ENCODE data around the gene CELA2A.

DNA sequence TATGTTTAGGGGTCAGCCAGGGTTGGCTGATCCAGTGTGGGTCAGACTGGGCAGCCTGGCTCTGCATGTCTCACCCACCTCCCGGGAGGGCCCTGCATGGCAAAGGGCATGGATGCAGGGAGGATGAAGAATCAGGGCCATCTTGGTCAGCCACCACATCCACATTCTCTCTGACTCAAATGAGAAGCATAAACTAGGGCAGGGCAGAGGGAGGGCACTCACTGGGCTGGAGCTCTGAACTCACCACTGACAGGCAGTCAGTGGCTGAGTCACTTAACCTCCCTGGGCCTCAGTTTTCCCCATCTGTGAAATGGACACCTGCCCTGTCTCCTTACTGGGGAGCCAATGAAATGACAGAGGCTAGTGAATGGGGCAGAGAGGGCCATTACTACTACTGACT lies 4.3 kb upstream of the CELA2A start:
- TF ChIP-seq CEBPB (IDR thresholded peaks at IDR 0.05), result no peak
- TF ChIP-seq TCF12 (IDR thresholded peaks at IDR 0.05; ENCODE audit: low read depth), result no peak
- no peak for TF ChIP-seq EP300 (IDR thresholded peaks at IDR 0.05; ENCODE audit: borderline replicate concordance)
- TF ChIP-seq, protein P1, sequence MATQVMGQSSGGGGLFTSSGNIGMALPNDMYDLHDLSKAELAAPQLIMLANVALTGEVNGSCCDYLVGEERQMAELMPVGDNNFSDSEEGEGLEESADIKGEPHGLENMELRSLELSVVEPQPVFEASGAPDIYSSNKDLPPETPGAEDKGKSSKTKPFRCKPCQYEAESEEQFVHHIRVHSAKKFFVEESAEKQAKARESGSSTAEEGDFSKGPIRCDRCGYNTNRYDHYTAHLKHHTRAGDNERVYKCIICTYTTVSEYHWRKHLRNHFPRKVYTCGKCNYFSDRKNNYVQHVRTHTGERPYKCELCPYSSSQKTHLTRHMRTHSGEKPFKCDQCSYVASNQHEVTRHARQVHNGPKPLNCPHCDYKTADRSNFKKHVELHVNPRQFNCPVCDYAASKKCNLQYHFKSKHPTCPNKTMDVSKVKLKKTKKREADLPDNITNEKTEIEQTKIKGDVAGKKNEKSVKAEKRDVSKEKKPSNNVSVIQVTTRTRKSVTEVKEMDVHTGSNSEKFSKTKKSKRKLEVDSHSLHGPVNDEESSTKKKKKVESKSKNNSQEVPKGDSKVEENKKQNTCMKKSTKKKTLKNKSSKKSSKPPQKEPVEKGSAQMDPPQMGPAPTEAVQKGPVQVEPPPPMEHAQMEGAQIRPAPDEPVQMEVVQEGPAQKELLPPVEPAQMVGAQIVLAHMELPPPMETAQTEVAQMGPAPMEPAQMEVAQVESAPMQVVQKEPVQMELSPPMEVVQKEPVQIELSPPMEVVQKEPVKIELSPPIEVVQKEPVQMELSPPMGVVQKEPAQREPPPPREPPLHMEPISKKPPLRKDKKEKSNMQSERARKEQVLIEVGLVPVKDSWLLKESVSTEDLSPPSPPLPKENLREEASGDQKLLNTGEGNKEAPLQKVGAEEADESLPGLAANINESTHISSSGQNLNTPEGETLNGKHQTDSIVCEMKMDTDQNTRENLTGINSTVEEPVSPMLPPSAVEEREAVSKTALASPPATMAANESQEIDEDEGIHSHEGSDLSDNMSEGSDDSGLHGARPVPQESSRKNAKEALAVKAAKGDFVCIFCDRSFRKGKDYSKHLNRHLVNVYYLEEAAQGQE (IDR thresholded peaks at IDR 0.05; ENCODE audit: low read depth), result no peak
- TF ChIP-seq TAF1 (IDR thresholded peaks at IDR 0.05; ENCODE audit: low read depth), result no peak
- TF ChIP-seq EGR1 (IDR thresholded peaks at IDR 0.05), result no peak
- no peak for TF ChIP-seq RAD21 (IDR thresholded peaks at IDR 0.05; ENCODE audit: low read depth)

Data from Ishikawa (cell line).